A549 (cell line): ENCODE data around the gene ACE. TPM values are rescaled to one million over a fixed set of nuclear protein-coding genes. Genes with fewer than 3 reads are reported as not detected.

Experiments used
- ATAC-seq, 2 experiments: fragments of 200-7000 bp in 1 of 2; fragments of >200 bp in 1 of 2; cut with Nextera tagmentation in 1 of 2; cut with Tn5 transposase in 1 of 2; 3 replicates each; pipeline versions ENCODE4 v1.8.0 to v1.9.1; 2018 to 2020; ENCODE audit warnings: mild to moderate bottlenecking in 1 of 2, moderate library complexity in 1 of 2
- CTCF ChIA-PET: fragments of 300-600 bp; sonication (Branson Sonifier 250); formaldehyde crosslinking; extraction: SDS; loops from one replicate; lab custom pipeline; 2021; ENCODE audit warnings: antibody characterized with exemption, inconsistent platforms; lab: Yijun Ruan, JAX
- POLR2A ChIA-PET: fragments of 350-600 bp; formaldehyde crosslinking; extraction: SDS; loops from one replicate; lab custom pipeline; 2021; ENCODE audit warnings: antibody characterized with exemption, inconsistent platforms; lab: Yijun Ruan, JAX
- DNase-seq, 2 experiments: peaks; one replicate each; pipeline versions ENCODE4 v3.0.0 to v3.0.0-alpha.2; 2011 to 2016; ENCODE audit warnings: low read depth in 1 of 2, low spot score in 1 of 2
- FAIRE-seq: peaks from 2 replicates; lab custom pipeline; 2011; peaks lifted over from hg19 to GRCh38; lab: Jason Lieb, UNC
- H3K27ac ChIP-seq, 2 experiments: fragments of >200 bp; sonication (Bioruptor Twin); formaldehyde crosslinking; 3 replicates each; pipeline ENCODE4 v1.5.1; 2016 to 2017
- H3K4me1 ChIP-seq: fragments of >200 bp; sonication (Bioruptor Twin); formaldehyde crosslinking; 3 replicates; pipeline ENCODE4 v1.6.1; 2016
- H3K4me2 ChIP-seq: fragments of >200 bp; sonication (Bioruptor Twin); formaldehyde crosslinking; 3 replicates; pipeline ENCODE4 v1.6.1; 2016
- H3K4me3 ChIP-seq: fragments of >200 bp; sonication (Bioruptor Twin); formaldehyde crosslinking; 3 replicates; pipeline ENCODE4 v1.5.1; 2016
- H3K9me3 ChIP-seq: fragments of >200 bp; sonication (Bioruptor Twin); formaldehyde crosslinking; 3 replicates; pipeline ENCODE4 v1.6.1; 2016
- BHLHE40 ChIP-seq: IDR thresholded peaks from 2 replicates; pipeline ENCODE4 v1.6.1; 2012; ENCODE audit warnings: low read depth, low read length, inconsistent platforms
- CBX8 ChIP-seq: fragments of 200-600 bp; sonication (generic); IDR thresholded peaks from 2 replicates; pipeline ENCODE4 v1.6.1; 2016
- EHF ChIP-seq: fragments of 250-450 bp; sonication (Bioruptor Pico); IDR thresholded peaks from 2 replicates; pipeline ENCODE4 v1.5.0; 2020; ENCODE audit warnings: mild to moderate bottlenecking
- EP300 ChIP-seq, 2 experiments: fragments of >200 bp; sonication (Bioruptor Twin); formaldehyde crosslinking; IDR thresholded peaks; 2 replicates in 1 of 2; 3 replicates in 1 of 2; pipeline ENCODE4 v1.6.1; 2016 to 2017
- ESRRA ChIP-seq: fragments of 150-350 bp; IDR thresholded peaks from 2 replicates; pipeline ENCODE4 v1.6.1; 2014; ENCODE audit warnings: mild to moderate bottlenecking, low read length, borderline replicate concordance
- FOSL2 ChIP-seq, 2 experiments: fragments of 450-650 bp in 1 of 2; fragments of >200 bp in 1 of 2; sonication (Bioruptor Twin) in 1 of 2; formaldehyde crosslinking; IDR thresholded peaks; 2 replicates each; pipeline versions ENCODE4 v1.5.0 to v1.6.1; 2016 to 2020; ENCODE audit warnings: mild to moderate bottlenecking in 1 of 2, moderate library complexity in 1 of 2
- FOXS1 ChIP-seq: fragments of 250-450 bp; sonication (Bioruptor Pico); IDR thresholded peaks from 2 replicates; pipeline ENCODE4 v1.5.0; 2020; ENCODE audit warnings: mild to moderate bottlenecking, moderate library complexity
- HEYL ChIP-seq: fragments of 250-450 bp; sonication (Bioruptor Pico); IDR thresholded peaks from 2 replicates; pipeline ENCODE4 v1.8.0; 2021; ENCODE audit warnings: mild to moderate bottlenecking, moderate library complexity
- HOXA7 ChIP-seq: fragments of 250-450 bp; sonication (Bioruptor Pico); IDR thresholded peaks from 2 replicates; pipeline ENCODE4 v1.5.0; 2020; ENCODE audit warnings: mild to moderate bottlenecking, moderate library complexity
- HOXB5 ChIP-seq: fragments of 250-450 bp; sonication (Bioruptor Pico); IDR thresholded peaks from 2 replicates; pipeline ENCODE4 v1.5.0; 2020; ENCODE audit warnings: mild to moderate bottlenecking, moderate library complexity
- JUNB ChIP-seq: fragments of >200 bp; sonication (Bioruptor Twin); formaldehyde crosslinking; IDR thresholded peaks from 2 replicates; pipeline ENCODE4 v1.6.1; 2016
- KDM1A ChIP-seq: fragments of 200-600 bp; sonication (generic); IDR thresholded peaks from 2 replicates; pipeline ENCODE4 v1.6.1; 2016; ENCODE audit warnings: low read depth, mild to moderate bottlenecking
- NR3C1 ChIP-seq: fragments of >200 bp; sonication (Bioruptor Twin); formaldehyde crosslinking; IDR thresholded peaks from 3 replicates; pipeline ENCODE4 v1.6.1; 2017
- RFX5 ChIP-seq: fragments of 450-650 bp; IDR thresholded peaks from 2 replicates; pipeline ENCODE4 v1.7.1; 2014; ENCODE audit warnings: antibody characterized with exemption, mild to moderate bottlenecking, moderate library complexity
- RNF2 ChIP-seq: fragments of 200-600 bp; sonication (generic); IDR thresholded peaks from 2 replicates; pipeline ENCODE4 v1.6.1; 2016; ENCODE audit warnings: low read depth, mild to moderate bottlenecking, antibody characterized with exemption, moderate library complexity, borderline replicate concordance
- WGBS: methylation state at CpG from one replicate; pipeline ENCODE4 v1.1.6; 2017; ENCODE audit errors: missing lambda C conversion rate; 5-methylcytosine and 5-hydroxymethylcytosine counted together
- polyA plus RNA-seq, 4 experiments: library from polyadenylated mRNA; depleted of rRNA in 3 of 4; stranded (reverse); fragments of >200 nt; fragmentation: RNase III in 1 of 4; extraction: RNeasy Plus Mini Kit Qiagen cat#74134 plus additional on column Dnase treatment in 1 of 4; gene quantifications; 2 replicates in 3 of 4; 3 replicates in 1 of 4; pipeline ENCODE4 v1.2.3, GENCODE V29; 2011 to 2017
- TF ChIP-seq, protein P1 (sequence below): fragments of 150-350 bp; IDR thresholded peaks from 2 replicates; pipeline ENCODE4 v1.6.1; 2014; ENCODE audit warnings: low read depth, mild to moderate bottlenecking, low read length
- TF ChIP-seq, protein P2 (sequence below): fragments of >200 bp; sonication (Bioruptor Twin); formaldehyde crosslinking; IDR thresholded peaks from 3 replicates; pipeline ENCODE4 v1.5.1; 2016
- TF ChIP-seq, protein P3 (sequence below): fragments of 450-650 bp; IDR thresholded peaks from 2 replicates; pipeline ENCODE4 v1.6.1; 2014; ENCODE audit warnings: antibody characterized with exemption
- TF ChIP-seq, protein P4 (sequence below): IDR thresholded peaks from 2 replicates; pipeline ENCODE4 v1.6.1; 2012
- TF ChIP-seq, protein P5 (sequence below): fragments of >200 bp; sonication (Bioruptor Twin); formaldehyde crosslinking; IDR thresholded peaks from 3 replicates; pipeline ENCODE4 v1.6.1; 2016

ACE gene
- polyA plus RNA-seq, 2 of the 4 experiments (the other 2 are of a cell fraction) = 0.22 to 0.52 TPM

DNA sequence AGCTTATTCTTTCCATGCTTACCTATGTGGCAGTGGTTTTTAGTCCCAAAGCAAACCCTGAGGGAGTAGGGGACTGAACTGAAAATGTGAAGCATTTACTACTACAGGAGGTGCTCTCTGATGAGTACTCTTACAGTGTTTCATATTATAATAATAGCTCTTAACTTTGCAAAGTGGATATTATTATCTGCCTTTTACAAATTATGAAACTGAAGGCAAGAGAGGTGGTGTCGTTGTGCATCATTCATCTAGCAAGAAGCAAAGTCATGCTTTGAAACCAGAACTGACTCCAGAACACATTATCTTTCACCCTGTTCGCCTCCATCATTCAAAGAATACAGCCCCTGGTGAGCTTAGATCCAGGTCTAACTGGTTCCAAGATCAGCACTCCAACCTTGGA is 38.1 kb downstream of the ACE start (continued):
- TF ChIP-seq, protein P1, sequence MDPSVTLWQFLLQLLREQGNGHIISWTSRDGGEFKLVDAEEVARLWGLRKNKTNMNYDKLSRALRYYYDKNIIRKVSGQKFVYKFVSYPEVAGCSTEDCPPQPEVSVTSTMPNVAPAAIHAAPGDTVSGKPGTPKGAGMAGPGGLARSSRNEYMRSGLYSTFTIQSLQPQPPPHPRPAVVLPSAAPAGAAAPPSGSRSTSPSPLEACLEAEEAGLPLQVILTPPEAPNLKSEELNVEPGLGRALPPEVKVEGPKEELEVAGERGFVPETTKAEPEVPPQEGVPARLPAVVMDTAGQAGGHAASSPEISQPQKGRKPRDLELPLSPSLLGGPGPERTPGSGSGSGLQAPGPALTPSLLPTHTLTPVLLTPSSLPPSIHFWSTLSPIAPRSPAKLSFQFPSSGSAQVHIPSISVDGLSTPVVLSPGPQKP = no peak
- TF ChIP-seq ESRRA = no peak
- TF ChIP-seq, protein P2, sequence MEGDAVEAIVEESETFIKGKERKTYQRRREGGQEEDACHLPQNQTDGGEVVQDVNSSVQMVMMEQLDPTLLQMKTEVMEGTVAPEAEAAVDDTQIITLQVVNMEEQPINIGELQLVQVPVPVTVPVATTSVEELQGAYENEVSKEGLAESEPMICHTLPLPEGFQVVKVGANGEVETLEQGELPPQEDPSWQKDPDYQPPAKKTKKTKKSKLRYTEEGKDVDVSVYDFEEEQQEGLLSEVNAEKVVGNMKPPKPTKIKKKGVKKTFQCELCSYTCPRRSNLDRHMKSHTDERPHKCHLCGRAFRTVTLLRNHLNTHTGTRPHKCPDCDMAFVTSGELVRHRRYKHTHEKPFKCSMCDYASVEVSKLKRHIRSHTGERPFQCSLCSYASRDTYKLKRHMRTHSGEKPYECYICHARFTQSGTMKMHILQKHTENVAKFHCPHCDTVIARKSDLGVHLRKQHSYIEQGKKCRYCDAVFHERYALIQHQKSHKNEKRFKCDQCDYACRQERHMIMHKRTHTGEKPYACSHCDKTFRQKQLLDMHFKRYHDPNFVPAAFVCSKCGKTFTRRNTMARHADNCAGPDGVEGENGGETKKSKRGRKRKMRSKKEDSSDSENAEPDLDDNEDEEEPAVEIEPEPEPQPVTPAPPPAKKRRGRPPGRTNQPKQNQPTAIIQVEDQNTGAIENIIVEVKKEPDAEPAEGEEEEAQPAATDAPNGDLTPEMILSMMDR = no peak
- TF ChIP-seq, protein P3, sequence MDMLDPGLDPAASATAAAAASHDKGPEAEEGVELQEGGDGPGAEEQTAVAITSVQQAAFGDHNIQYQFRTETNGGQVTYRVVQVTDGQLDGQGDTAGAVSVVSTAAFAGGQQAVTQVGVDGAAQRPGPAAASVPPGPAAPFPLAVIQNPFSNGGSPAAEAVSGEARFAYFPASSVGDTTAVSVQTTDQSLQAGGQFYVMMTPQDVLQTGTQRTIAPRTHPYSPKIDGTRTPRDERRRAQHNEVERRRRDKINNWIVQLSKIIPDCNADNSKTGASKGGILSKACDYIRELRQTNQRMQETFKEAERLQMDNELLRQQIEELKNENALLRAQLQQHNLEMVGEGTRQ = no peak

GRCh38 chr17:63515426-63515825 is 38.6 kb downstream of the ACE start:
- no peak for ATAC-seq
- TF ChIP-seq HEYL = no peak
- no peak for TF ChIP-seq KDM1A
- no peak for TF ChIP-seq EHF
- no peak for TF ChIP-seq JUNB
- no peak for TF ChIP-seq CBX8
- no peak for TF ChIP-seq RNF2
- TF ChIP-seq, protein P4, sequence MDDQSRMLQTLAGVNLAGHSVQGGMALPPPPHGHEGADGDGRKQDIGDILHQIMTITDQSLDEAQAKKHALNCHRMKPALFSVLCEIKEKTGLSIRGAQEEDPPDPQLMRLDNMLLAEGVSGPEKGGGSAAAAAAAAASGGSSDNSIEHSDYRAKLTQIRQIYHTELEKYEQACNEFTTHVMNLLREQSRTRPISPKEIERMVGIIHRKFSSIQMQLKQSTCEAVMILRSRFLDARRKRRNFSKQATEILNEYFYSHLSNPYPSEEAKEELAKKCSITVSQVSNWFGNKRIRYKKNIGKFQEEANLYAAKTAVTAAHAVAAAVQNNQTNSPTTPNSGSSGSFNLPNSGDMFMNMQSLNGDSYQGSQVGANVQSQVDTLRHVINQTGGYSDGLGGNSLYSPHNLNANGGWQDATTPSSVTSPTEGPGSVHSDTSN = no peak
- TF ChIP-seq HOXA7 = no peak
- TF ChIP-seq RFX5 = no peak
- TF ChIP-seq FOXS1 (CRISPR knock-in tag) = no peak
- FAIRE-seq = no peak
- H3K4me2 ChIP-seq = no peak overlapping the region
- H3K4me1 ChIP-seq = peaks cover 3% of the 10 kb centered on the region
- ChIA-PET POLR2A (no interaction called here), CTCF (interaction anchor here (0.8 to 3.0 kb wide), 7 partner anchors 12 to 96 kb away, joined by 3 to 14 read pairs (median 3); no protein-coding TSS in a partner anchor)
- no peak overlapping the region for H3K27ac ChIP-seq
- DNase-seq = no peak
- no peaks in the 10 kb centered on the region for H3K9me3 ChIP-seq
- 7% methylated on average over 1 of the region's 1 CpG for WGBS
- H3K4me3 ChIP-seq = no peak overlapping the region

- 0 out of 6 replicates have a peak, but pooled peaks of 1 of the 2 experiments have one; percentile 27 for ATAC-seq
- TF ChIP-seq, protein P5, sequence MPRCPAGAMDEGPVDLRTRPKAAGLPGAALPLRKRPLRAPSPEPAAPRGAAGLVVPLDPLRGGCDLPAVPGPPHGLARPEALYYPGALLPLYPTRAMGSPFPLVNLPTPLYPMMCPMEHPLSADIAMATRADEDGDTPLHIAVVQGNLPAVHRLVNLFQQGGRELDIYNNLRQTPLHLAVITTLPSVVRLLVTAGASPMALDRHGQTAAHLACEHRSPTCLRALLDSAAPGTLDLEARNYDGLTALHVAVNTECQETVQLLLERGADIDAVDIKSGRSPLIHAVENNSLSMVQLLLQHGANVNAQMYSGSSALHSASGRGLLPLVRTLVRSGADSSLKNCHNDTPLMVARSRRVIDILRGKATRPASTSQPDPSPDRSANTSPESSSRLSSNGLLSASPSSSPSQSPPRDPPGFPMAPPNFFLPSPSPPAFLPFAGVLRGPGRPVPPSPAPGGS = no peak
- no peak for TF ChIP-seq NR3C1
- TF ChIP-seq EP300 (IDR thresholded peaks at IDR 0.05) = no peak
- no peak for TF ChIP-seq FOSL2 (IDR thresholded peaks at IDR 0.05)
- TF ChIP-seq FOSL2 (CRISPR knock-in tag; IDR thresholded peaks at IDR 0.05) = peak; percentile 36; the same call in 1 of the 2 replicates
- TF ChIP-seq BHLHE40 = no peak
- no peak for TF ChIP-seq HOXB5 (CRISPR knock-in tag)
- H3K4me3 ChIP-seq = no peak overlapping the region
- no peaks in the 10 kb centered on the region for H3K9me3 ChIP-seq
- ChIA-PET POLR2A (interaction anchor here (0.6 kb wide), 2 partner anchors 37 to 47 kb away, joined by 5 to 17 read pairs; no protein-coding TSS in a partner anchor), CTCF (interaction anchor here (0.6 to 2.5 kb wide), 4 partner anchors 13 to 349 kb away, joined by 3 to 9 read pairs (median 5); no protein-coding TSS in a partner anchor)
- H3K27ac ChIP-seq = no peak overlapping the region
- 23% methylated on average over 6 of the region's 6 CpGs for WGBS
- DNase-seq = peak; percentile 40 to 55
- peaks cover 11% of the 10 kb centered on the region for H3K4me1 ChIP-seq
- peak; percentile 74 for FAIRE-seq
- H3K4me2 ChIP-seq = no peak overlapping the region
These were observed 40.3 kb downstream of the ACE start for GRCh38 chr17:63516910-63517824.
